K562 (cell line): Measurements from ENCODE around the gene WBP1. TPM values are rescaled to one million over a fixed set of nuclear protein-coding genes. Genes with fewer than 3 reads are reported as not detected.

ENCODE experiments used
- ARID4B ChIP-seq: sonication (generic); formaldehyde crosslinking; IDR thresholded peaks from 2 replicates; pipeline ENCODE4 v1.8.0; 2022; ENCODE audit warnings: mild to moderate bottlenecking, missing genetic modification reagents
- BHLHE40 ChIP-seq: IDR thresholded peaks from 2 replicates; pipeline ENCODE4 v1.6.1; 2011; ENCODE audit warnings: low read length, improper control_type of control experiment
- BRF1 ChIP-seq: IDR thresholded peaks from 3 replicates; pipeline ENCODE4 v1.6.1; 2011; ENCODE audit warnings: borderline replicate concordance, mild to moderate bottlenecking; ENCODE audit not compliant: insufficient read length; ENCODE audit errors: extremely low read depth
- EZH2 ChIP-seq: IDR thresholded peaks from 2 replicates; pipeline ENCODE4 v1.6.1; 2012; ENCODE audit warnings: low read depth, mild to moderate bottlenecking, inconsistent platforms, low read length, borderline replicate concordance
- HDAC8 ChIP-seq: fragments of 450-650 bp; IDR thresholded peaks from 2 replicates; pipeline ENCODE4 v1.6.1; 2016; ENCODE audit warnings: mild to moderate bottlenecking, missing genetic modification characterization, moderate library complexity, missing compliant biosample characterization
- JUND ChIP-seq, 2 experiments: IDR thresholded peaks; 2 replicates in 1 of 2; 3 replicates in 1 of 2; pipeline ENCODE4 v1.6.1; 2011; ENCODE audit warnings: borderline replicate concordance in 2 of 2, low read depth in 2 of 2, low read length in 2 of 2, improper control_type of control experiment in 1 of 2, missing biosample characterization in 1 of 2, missing genetic modification characterization in 1 of 2, missing genetic modification reagents in 1 of 2
- KLF10 ChIP-seq: fragments of 250-450 bp; sonication (Bioruptor Pico); IDR thresholded peaks from 2 replicates; pipeline ENCODE4 v1.6.1; 2021; ENCODE audit warnings: matching md5 sums
- MBD1 ChIP-seq: fragments of 250-450 bp; sonication (Bioruptor Pico); IDR thresholded peaks from 2 replicates; pipeline ENCODE4 v1.8.0; 2022; ENCODE audit warnings: inconsistent platforms
- MTA1 ChIP-seq: fragments of 450-650 bp; IDR thresholded peaks from 2 replicates; pipeline ENCODE4 v1.6.1; 2017; ENCODE audit warnings: borderline replicate concordance
- MXI1 ChIP-seq: IDR thresholded peaks from 2 replicates; pipeline ENCODE4 v1.6.1; 2011; ENCODE audit warnings: low read depth, mild to moderate bottlenecking, improper control_type of control experiment, low read length
- PHB ChIP-seq: fragments of 250-450 bp; sonication (Bioruptor Pico); IDR thresholded peaks from 2 replicates; pipeline ENCODE4 v1.5.0; 2021
- RCOR1 ChIP-seq, 2 experiments: IDR thresholded peaks; 2 replicates each; pipeline ENCODE4 v1.6.1; 2012; ENCODE audit warnings: low read depth in 2 of 2, low read length in 2 of 2, borderline replicate concordance in 1 of 2, improper control_type of control experiment in 1 of 2
- SMARCC2 ChIP-seq: fragments of 450-650 bp; IDR thresholded peaks from 2 replicates; pipeline ENCODE4 v1.6.1; 2017; ENCODE audit warnings: antibody characterized with exemption, moderate library complexity, mild to moderate bottlenecking, low read depth
- TEAD2 ChIP-seq: fragments of 450-650 bp; IDR thresholded peaks from 2 replicates; pipeline ENCODE4 v1.6.1; 2016; ENCODE audit warnings: missing genetic modification characterization, control low read depth, missing compliant biosample characterization
- TFE3 ChIP-seq: fragments of 450-650 bp; formaldehyde crosslinking; IDR thresholded peaks from 2 replicates; pipeline ENCODE4 v1.4.0; 2020; ENCODE audit warnings: mild to moderate bottlenecking, mixed read lengths
- ZFP30 ChIP-seq: fragments of 250-450 bp; sonication (Bioruptor Pico); IDR thresholded peaks from 2 replicates; pipeline ENCODE4 v1.8.0; 2022; ENCODE audit warnings: moderate library complexity, mild to moderate bottlenecking, inconsistent platforms, borderline replicate concordance
- ZNF512 ChIP-seq: IDR thresholded peaks from 2 replicates; pipeline ENCODE4 v1.6.1; 2016; ENCODE audit warnings: missing genetic modification characterization, missing compliant biosample characterization
- ZNF583 ChIP-seq: fragments of 250-450 bp; sonication (Bioruptor Pico); IDR thresholded peaks from 2 replicates; pipeline ENCODE4 v1.4.0; 2020
- ZNF644 ChIP-seq: fragments of 200-800 bp; sonication (Bioruptor generic); IDR thresholded peaks from 2 replicates; pipeline ENCODE4 v1.6.1; 2016; ENCODE audit warnings: low read depth, missing genetic modification characterization, missing compliant biosample characterization
- polyA plus RNA-seq, 8 experiments: library from polyadenylated mRNA; depleted of rRNA in 4 of 8; stranded (reverse) in 5 of 8; unstranded in 3 of 8; fragments of >200 nt; fragmentation: Nextera tagmentation in 2 of 8; fragmentation: Illumina TruSeq in 1 of 8; extraction: Ambion mirVana in 2 of 8; extraction: Trizol in 1 of 8; gene quantifications; 2 replicates each; pipeline versions ENCODE4 v1.2.1 to v1.2.3, GENCODE V29; 2011 to 2014; ENCODE audit warnings: inconsistent platforms in 1 of 8, missing spikeins in 1 of 8
- total RNA-seq, 7 experiments: library from RNA; depleted of rRNA in 6 of 7; stranded (reverse); fragments of >200 nt in 6 of 7; fragmentation: Illumina TruSeq in 2 of 7; extraction: Trizol in 2 of 7; gene quantifications; 2 replicates each; pipeline versions ENCODE4 v1.2.1 to v1.2.3, GENCODE V29; 2011 to 2021; ENCODE audit warnings: low replicate concordance in 1 of 7

WBP1 gene
- total and polyA plus RNA-seq, 9 of the 15 experiments (the other 6 are each of a cell fraction or from before 2014, with no cell fraction given), result 1.9 to 27.7 (median 14.2) TPM

- TF ChIP-seq ARID4B (CRISPR knock-in tag), result no peak
- TF ChIP-seq ZNF512, result no peak
- no peak for TF ChIP-seq MTA1
- TF ChIP-seq MBD1 (CRISPR knock-in tag), result no peak
- TF ChIP-seq EZH2, result no peak
- no peak for TF ChIP-seq KLF10 (CRISPR knock-in tag)
- TF ChIP-seq TEAD2 (tag), result no peak
- no peak for TF ChIP-seq ZFP30 (CRISPR knock-in tag)
- TF ChIP-seq MXI1, result peak; percentile 98
- TF ChIP-seq ZNF644 (tag), result no peak
- TF ChIP-seq PHB, result no peak
- TF ChIP-seq RCOR1 (IDR thresholded peaks at IDR 0.05; ENCODE audit: borderline replicate concordance in 1 of 2, low read depth in 2 of 2, low read length in 2 of 2), result peak in 1 of 2 experiments; percentile 73; a peak in 1 of 4 replicates
- TF ChIP-seq HDAC8, result no peak
- TF ChIP-seq BHLHE40, result peak; percentile 97
- no peak for TF ChIP-seq TFE3
- no peak for TF ChIP-seq SMARCC2
- TF ChIP-seq JUND (IDR thresholded peaks at IDR 0.05; ENCODE audit: borderline replicate concordance, low read depth, low read length), result 0 out of 2 replicates have a peak, but pooled peaks have one; percentile 14
- TF ChIP-seq JUND (tag; IDR thresholded peaks at IDR 0.05; ENCODE audit: borderline replicate concordance, low read depth, low read length), result no peak
- no peak for TF ChIP-seq BRF1
- TF ChIP-seq ZNF583, result no peak
These were observed 36.9 kb upstream of the WBP1 start, which contains the start of the genes C2orf81 and WDR54 (continued) for GRCh38 chr2:74421221-74421870.
